IPS-20b (cell line): ENCODE data around the gene MAPK8IP1.
A peak's percentile ranks its signal among the peaks of the same experiment; 100 is the strongest.

Experiments
- H3K27ac ChIP-seq: one replicate; pipeline ENCODE4 v1.5.1; 2013; ENCODE audit warnings: low read length
- H3K27me3 ChIP-seq: 2 replicates; pipeline ENCODE4 v1.6.1; 2013; ENCODE audit warnings: mild to moderate bottlenecking, low read length, inconsistent platforms; ENCODE audit not compliant: insufficient read depth
- H3K36me3 ChIP-seq: 2 replicates; pipeline ENCODE4 v1.6.1; 2013; ENCODE audit warnings: low read depth, mild to moderate bottlenecking, inconsistent platforms, low read length, moderate library complexity; ENCODE audit not compliant: insufficient read depth
- H3K4me1 ChIP-seq: 2 replicates; pipeline ENCODE4 v1.6.1; 2013; ENCODE audit warnings: mild to moderate bottlenecking, control low read depth, inconsistent platforms, low read length, moderate library complexity; ENCODE audit not compliant: insufficient read depth
- H3K4me3 ChIP-seq: 2 replicates; pipeline ENCODE4 v1.5.1; 2013; ENCODE audit warnings: mild to moderate bottlenecking, low read length, inconsistent platforms
- H3K9ac ChIP-seq: 2 replicates; pipeline ENCODE4 v1.6.1; 2013; ENCODE audit warnings: low read depth, mild to moderate bottlenecking, inconsistent platforms, low read length, moderate library complexity
- H3K9me3 ChIP-seq: 2 replicates; pipeline ENCODE4 v1.6.1; 2013; ENCODE audit warnings: mild to moderate bottlenecking, low read depth, low read length, inconsistent platforms; ENCODE audit not compliant: insufficient read depth

The MAPK8IP1 gene

GRCh38 chr11:45922425-45923082, 37.1 kb downstream of the MAPK8IP1 start, which contains the start of gene LARGE2:
Gene LARGE2 (plus strand): TSS chr11:45922656. CDS start chr11:45922883, 227 bp downstream.
- Histone ChIP-seq H3K4me3 (peak within 1 kb of the TSS; percentile 87), H3K27ac (peak within 1 kb of the TSS; percentile 67), H3K36me3 (peaks cover 33% of the 10 kb centered on the region), H3K27me3 (peaks cover 24% of the 10 kb centered on the region), H3K4me1 (peaks cover 18% of the 10 kb centered on the region; the same call in 1 of the 2 replicates), H3K9ac (peak within 1 kb of the TSS; percentile 79), H3K9me3 (no peaks in the 10 kb centered on the region)

- peaks cover 15% of the 10 kb centered on the region; the same call in 1 of the 2 replicates for H3K4me1 ChIP-seq
- H3K27me3 ChIP-seq: peaks cover 24% of the 10 kb centered on the region
- peak overlapping the region; percentile 47; the same call in 1 of the 2 replicates for H3K4me3 ChIP-seq
- H3K36me3 ChIP-seq: peaks cover 44% of the 10 kb centered on the region
- H3K9me3 ChIP-seq: no peaks in the 10 kb centered on the region
- H3K27ac ChIP-seq: no peak overlapping the region
- no peak overlapping the region for H3K9ac ChIP-seq
These were observed 38.8 kb downstream of the MAPK8IP1 start for GRCh38 chr11:45924036-45924915.

- Histone ChIP-seq H3K36me3 (peaks cover 44% of the 10 kb centered on the region), H3K27me3 (peaks cover 24% of the 10 kb centered on the region)
These were observed 39.5 kb downstream of the MAPK8IP1 start for GRCh38 chr11:45924927-45925326.

GRCh38 chr11:45925550-45925949, 40.1 kb downstream of the MAPK8IP1 start:
- H3K4me3 ChIP-seq: no peak overlapping the region
- no peak overlapping the region for H3K9ac ChIP-seq
- peaks cover 44% of the 10 kb centered on the region for H3K36me3 ChIP-seq
- no peak overlapping the region for H3K27ac ChIP-seq
- no peaks in the 10 kb centered on the region for H3K9me3 ChIP-seq
- peaks cover 22% of the 10 kb centered on the region for H3K27me3 ChIP-seq
- H3K4me1 ChIP-seq: peaks cover 9% of the 10 kb centered on the region; the same call in 1 of the 2 replicates

More at GRCh38 chr11:45924927-45925326, 39.5 kb downstream of the MAPK8IP1 start:
- peaks cover 14% of the 10 kb centered on the region; the same call in 1 of the 2 replicates for H3K4me1 ChIP-seq
- H3K4me3 ChIP-seq: no peak overlapping the region
- no peak overlapping the region for H3K9ac ChIP-seq
- no peaks in the 10 kb centered on the region for H3K9me3 ChIP-seq
- H3K27ac ChIP-seq: no peak overlapping the region

GRCh38 chr11:45926001-45926401, 40.5 kb downstream of the MAPK8IP1 start:
- no peak overlapping the region for H3K9ac ChIP-seq
- H3K9me3 ChIP-seq: no peaks in the 10 kb centered on the region
- H3K4me3 ChIP-seq: no peak overlapping the region
- peaks cover 6% of the 10 kb centered on the region; the same call in 1 of the 2 replicates for H3K4me1 ChIP-seq
- peaks cover 44% of the 10 kb centered on the region for H3K36me3 ChIP-seq
- H3K27ac ChIP-seq: no peak overlapping the region
- peaks cover 18% of the 10 kb centered on the region for H3K27me3 ChIP-seq

GRCh38 chr11:45926536-45927331, 41.3 kb downstream of the MAPK8IP1 start:
- Histone ChIP-seq H3K27me3 (peaks cover 11% of the 10 kb centered on the region), H3K9me3 (no peaks in the 10 kb centered on the region), H3K27ac (no peak overlapping the region), H3K9ac (no peak overlapping the region), H3K36me3 (peaks cover 48% of the 10 kb centered on the region), H3K4me1 (no peaks in the 10 kb centered on the region; the same call in 1 of the 2 replicates), H3K4me3 (no peak overlapping the region)

GRCh38 chr11:45927332-45927683, 41.9 kb downstream of the MAPK8IP1 start:
- Histone ChIP-seq H3K27ac (no peak overlapping the region), H3K9me3 (no peaks in the 10 kb centered on the region), H3K36me3 (peaks cover 53% of the 10 kb centered on the region), H3K4me1 (no peaks in the 10 kb centered on the region; the same call in 1 of the 2 replicates), H3K9ac (no peak overlapping the region), H3K4me3 (no peak overlapping the region), H3K27me3 (peaks cover 10% of the 10 kb centered on the region)

- peaks cover 54% of the 10 kb centered on the region for H3K36me3 ChIP-seq
- H3K27me3 ChIP-seq: peaks cover 8% of the 10 kb centered on the region
- no peak overlapping the region for H3K9ac ChIP-seq
- H3K4me3 ChIP-seq: no peak overlapping the region
- H3K27ac ChIP-seq: no peak overlapping the region
- H3K9me3 ChIP-seq: no peaks in the 10 kb centered on the region
- no peaks in the 10 kb centered on the region; the same call in 1 of the 2 replicates for H3K4me1 ChIP-seq
These were observed 42.4 kb downstream of the MAPK8IP1 start for GRCh38 chr11:45927684-45928413.

- Histone ChIP-seq H3K27ac (no peak overlapping the region), H3K9me3 (no peaks in the 10 kb centered on the region), H3K36me3 (peaks cover 59% of the 10 kb centered on the region), H3K4me3 (no peak overlapping the region), H3K4me1 (no peaks in the 10 kb centered on the region; the same call in 1 of the 2 replicates), H3K9ac (no peak overlapping the region), H3K27me3 (no peaks in the 10 kb centered on the region; the same call in 1 of the 2 replicates)
These were observed 43.2 kb downstream of the MAPK8IP1 start for GRCh38 chr11:45928535-45929215.

- Histone ChIP-seq H3K27ac (no peak overlapping the region), H3K9ac (no peak overlapping the region), H3K4me3 (no peak overlapping the region), H3K27me3 (no peaks in the 10 kb centered on the region), H3K36me3 (peaks cover 61% of the 10 kb centered on the region), H3K4me1 (no peaks in the 10 kb centered on the region), H3K9me3 (no peaks in the 10 kb centered on the region)
These were observed 44.1 kb downstream of the MAPK8IP1 start for GRCh38 chr11:45929486-45930030.
